Gastroesophageal sphincter (tissue), 3 donors: ENCODE results near the gene IPO9.

Experiments
- CTCF ChIP-seq, 4 experiments: fragments of 200-600 bp in 2 of 4; fragments of 450-650 bp in 2 of 4; sonication (generic) in 1 of 4; IDR thresholded peaks; one replicate each; pipeline ENCODE4 v1.5.1; 2017 to 2019; ENCODE audit warnings: antibody characterized with exemption in 4 of 4, mild to moderate bottlenecking in 2 of 4, moderate library complexity in 2 of 4
- EP300 ChIP-seq: sonication (generic); formaldehyde crosslinking; IDR thresholded peaks from one replicate; pipeline ENCODE4 v1.6.1; 2017; ENCODE audit warnings: antibody characterized with exemption, mild to moderate bottlenecking
- POLR2A ChIP-seq, 2 donors: fragments of 450-650 bp; IDR thresholded peaks; one replicate each; pipeline ENCODE4 v1.6.1; 2017; ENCODE audit warnings: antibody characterized with exemption in 2 of 2, mild to moderate bottlenecking in 2 of 2, moderate library complexity in 1 of 2

GRCh38 chr1:201782353-201782752 is 46.6 kb upstream of the IPO9 start:
- TF ChIP-seq CTCF (IDR thresholded peaks at IDR 0.05) = no peak
- no peak for TF ChIP-seq POLR2A (IDR thresholded peaks at IDR 0.05)
- no peak for TF ChIP-seq EP300
